Gastroesophageal sphincter (tissue), 3 donors: ENCODE measurements around the gene GABBR2.

ENCODE experiments used
- CTCF ChIP-seq, 4 experiments: fragments of 200-600 bp in 2 of 4; fragments of 450-650 bp in 2 of 4; sonication (generic) in 1 of 4; IDR thresholded peaks; one replicate each; pipeline ENCODE4 v1.5.1; 2017 to 2019; ENCODE audit warnings: antibody characterized with exemption in 4 of 4, mild to moderate bottlenecking in 2 of 4, moderate library complexity in 2 of 4
- POLR2A ChIP-seq, 2 donors: fragments of 450-650 bp; IDR thresholded peaks; one replicate each; pipeline ENCODE4 v1.6.1; 2017; ENCODE audit warnings: antibody characterized with exemption in 2 of 2, mild to moderate bottlenecking in 2 of 2, moderate library complexity in 1 of 2

GRCh38 chr9:98298476-98298875 is 410.3 kb downstream of the GABBR2 start:
- no peak for TF ChIP-seq POLR2A (IDR thresholded peaks at IDR 0.05)
- TF ChIP-seq CTCF (IDR thresholded peaks at IDR 0.05) = no peak
